ENCODE data around the gene GRIN3A. TPM values are rescaled to one million over a fixed set of nuclear protein-coding genes. Genes with fewer than 3 reads are reported as not detected.

The GRIN3A gene
- total RNA-seq (2021; ENCODE audit: unreplicated experiment) (0.03 TPM), Bru-seq, nascent RNA (percentile 2 among the genes with signal in this experiment), BruChase-seq, experiment 1, labeled RNA remaining after a 2-hour chase (percentile 3 among the genes with signal in this experiment), BruChase-seq, experiment 2, labeled RNA remaining after a 6-hour chase (percentile 4 among the genes with signal in this experiment)
- not detected for polyA plus RNA-seq (2012; ENCODE audit: insufficient read length)
- long read RNA-seq = 0 reads

GRCh38 chr9:101738566-101739183, at the start of gene GRIN3A:
Gene GRIN3A, minus strand, starts transcription at chr9:101738647. Its CDS starts 668 bp downstream, at chr9:101737979.
- POLR2A ChIA-PET = no interaction called here
- H3K27ac ChIP-seq (ENCODE audit: low read length) = no peak within 1 kb of the TSS
- ATAC-seq = peak; percentile 88
- intact Hi-C loops (cut with micrococcal nuclease; ENCODE audit: unreplicated experiment) (no loop called here), in situ Hi-C loops (cut with HindIII; ENCODE audit: low pct_unique_long_range_greater_than_20kb, low sequenced_read_pairs) (no loop called here)
- BruUV-seq (replicated peaks) = no TSS peak
- DNase-seq (ENCODE audit: low read depth, low spot score) = no peak
- no peaks in the 10 kb centered on the region for H3K4me1 ChIP-seq (ENCODE audit: control insufficient read depth, insufficient read depth, low read length)
- CTCF ChIA-PET = no interaction called here
- H3K4me3 ChIP-seq (ENCODE audit: low read depth in 2 of 2, low read length in 2 of 2) = peak within 1 kb of the TSS; percentile 26 to 37
- H3K27me3 ChIP-seq (ENCODE audit: control insufficient read depth, insufficient read depth, low read length) = no peaks in the 10 kb centered on the region; the same call in 1 of the 2 replicates
- no peaks in the 10 kb centered on the region for H3K36me3 ChIP-seq (ENCODE audit: control insufficient read depth, insufficient read depth, low read length)
- TF ChIP-seq SIN3A (IDR thresholded peaks at IDR 0.05; ENCODE audit: borderline replicate concordance, insufficient read depth, low read depth, low read length) = no peak
- TF ChIP-seq, protein P1, sequence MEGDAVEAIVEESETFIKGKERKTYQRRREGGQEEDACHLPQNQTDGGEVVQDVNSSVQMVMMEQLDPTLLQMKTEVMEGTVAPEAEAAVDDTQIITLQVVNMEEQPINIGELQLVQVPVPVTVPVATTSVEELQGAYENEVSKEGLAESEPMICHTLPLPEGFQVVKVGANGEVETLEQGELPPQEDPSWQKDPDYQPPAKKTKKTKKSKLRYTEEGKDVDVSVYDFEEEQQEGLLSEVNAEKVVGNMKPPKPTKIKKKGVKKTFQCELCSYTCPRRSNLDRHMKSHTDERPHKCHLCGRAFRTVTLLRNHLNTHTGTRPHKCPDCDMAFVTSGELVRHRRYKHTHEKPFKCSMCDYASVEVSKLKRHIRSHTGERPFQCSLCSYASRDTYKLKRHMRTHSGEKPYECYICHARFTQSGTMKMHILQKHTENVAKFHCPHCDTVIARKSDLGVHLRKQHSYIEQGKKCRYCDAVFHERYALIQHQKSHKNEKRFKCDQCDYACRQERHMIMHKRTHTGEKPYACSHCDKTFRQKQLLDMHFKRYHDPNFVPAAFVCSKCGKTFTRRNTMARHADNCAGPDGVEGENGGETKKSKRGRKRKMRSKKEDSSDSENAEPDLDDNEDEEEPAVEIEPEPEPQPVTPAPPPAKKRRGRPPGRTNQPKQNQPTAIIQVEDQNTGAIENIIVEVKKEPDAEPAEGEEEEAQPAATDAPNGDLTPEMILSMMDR (IDR thresholded peaks at IDR 0.05) = peak; percentile 49
- no peaks in the 10 kb centered on the region for H3K9me3 ChIP-seq (ENCODE audit: control insufficient read depth, insufficient read depth, low read depth, low read length)

GRCh38 chr9:101787891-101788290, 49.4 kb upstream of the GRIN3A start:
- ChIA-PET POLR2A (no interaction called here), CTCF (no interaction called here)
- Histone ChIP-seq H3K36me3 (ENCODE audit: control insufficient read depth, insufficient read depth, low read length) (no peaks in the 10 kb centered on the region), H3K4me3 (ENCODE audit: low read depth in 2 of 2, low read length in 2 of 2) (no peak overlapping the region), H3K4me1 (ENCODE audit: control insufficient read depth, insufficient read depth, low read length) (no peaks in the 10 kb centered on the region), H3K27me3 (ENCODE audit: control insufficient read depth, insufficient read depth, low read length) (no peaks in the 10 kb centered on the region), H3K27ac (ENCODE audit: low read length) (no peak overlapping the region), H3K9me3 (ENCODE audit: control insufficient read depth, insufficient read depth, low read depth, low read length) (no peaks in the 10 kb centered on the region)
- TF ChIP-seq, protein P1 (IDR thresholded peaks at IDR 0.05) = no peak
- TF ChIP-seq SIN3A (IDR thresholded peaks at IDR 0.05; ENCODE audit: borderline replicate concordance, insufficient read depth, low read depth, low read length) = no peak
- TF ChIP-seq POLR2AphosphoS5 (IDR thresholded peaks at IDR 0.05; ENCODE audit: low read depth, low read length) = no peak
- TF ChIP-seq TCF7L2 (IDR thresholded peaks at IDR 0.05; ENCODE audit: low read depth, low read length) = no peak
- TF ChIP-seq REST (IDR thresholded peaks at IDR 0.05; ENCODE audit: insufficient read depth in 1 of 2, low read depth in 2 of 2, low read length in 1 of 2) = no peak
- BruUV-seq (replicated peaks) = no TSS peak
- intact Hi-C loops (cut with micrococcal nuclease; ENCODE audit: unreplicated experiment) (no loop called here), in situ Hi-C loops (cut with HindIII; ENCODE audit: low pct_unique_long_range_greater_than_20kb, low sequenced_read_pairs) (no loop called here)
- ATAC-seq (no peak), DNase-seq (ENCODE audit: low read depth, low spot score) (no peak)

Data from Panc1 (cell line).